WTC11 (cell line): Measurements from ENCODE around the gene MAN2B2. TPM values are rescaled to one million over a fixed set of nuclear protein-coding genes. Genes with fewer than 3 reads are reported as not detected.

Experiments used
- ATAC-seq: fragments of 200-7000 bp; cut with Tn5 transposase; 2 replicates; pipeline ENCODE4 v1.10.0; 2021; ENCODE audit warnings: mild to moderate bottlenecking, moderate library complexity
- CTCF ChIA-PET: fragments of 300-600 bp; sonication (Branson Sonifier 250); formaldehyde crosslinking; loops from one replicate; lab custom pipeline; 2021; ENCODE audit warnings: antibody characterized with exemption; lab: Charles Lee
- POLR2A ChIA-PET: fragments of 350-600 bp; sonication (Branson Sonifier 250); formaldehyde crosslinking; loops from one replicate; lab custom pipeline; 2021; ENCODE audit warnings: antibody characterized with exemption; lab: Charles Lee
- DNase-seq: peaks from one replicate; pipeline ENCODE4 v3.0.0; 2021; ENCODE audit warnings: low spot score
- H3K27ac Mint-ChIP-seq: 2 replicates; pipeline ENCODE4 v1.8.0; 2021; ENCODE audit warnings: mixed read lengths
- H3K27me3 Mint-ChIP-seq: 2 replicates; pipeline ENCODE4 v1.8.0; 2021; ENCODE audit warnings: low read depth, mild to moderate bottlenecking, moderate library complexity, mixed read lengths
- H3K36me3 Mint-ChIP-seq: 2 replicates; pipeline ENCODE4 v1.8.0; 2021; ENCODE audit warnings: mixed read lengths
- H3K4me1 Mint-ChIP-seq: 2 replicates; pipeline ENCODE4 v1.8.0; 2022; ENCODE audit warnings: mixed read lengths
- H3K4me3 Mint-ChIP-seq: 2 replicates; pipeline ENCODE4 v1.8.0; 2021; ENCODE audit warnings: mild to moderate bottlenecking, moderate library complexity, mixed read lengths
- H3K9me3 Mint-ChIP-seq: 2 replicates; pipeline ENCODE4 v1.8.0; 2021; ENCODE audit warnings: mixed read lengths
- AR ChIP-seq: fragments of 250-450 bp; sonication (Bioruptor Pico); IDR thresholded peaks from 2 replicates; pipeline ENCODE4 v1.9.0; 2021; ENCODE audit warnings: mild to moderate bottlenecking
- CREB1 ChIP-seq: sonication (generic); formaldehyde crosslinking; IDR thresholded peaks from 2 replicates; pipeline ENCODE4 v1.8.0; 2023; ENCODE audit warnings: mild to moderate bottlenecking, missing genetic modification reagents
- FOXP4 ChIP-seq: sonication (generic); formaldehyde crosslinking; IDR thresholded peaks from 2 replicates; pipeline ENCODE4 v1.8.0; 2022; ENCODE audit warnings: mild to moderate bottlenecking, missing genetic modification reagents
- GTF2I ChIP-seq: fragments of 250-450 bp; sonication (Bioruptor Pico); conservative IDR thresholded peaks from 2 replicates; pipeline ENCODE4 v1.4.0; 2021; ENCODE audit warnings: mild to moderate bottlenecking
- HMGXB4 ChIP-seq: sonication (generic); formaldehyde crosslinking; IDR thresholded peaks from 2 replicates; pipeline ENCODE4 v1.8.1; 2023; ENCODE audit warnings: mild to moderate bottlenecking, moderate library complexity, missing genetic modification reagents
- IRF2 ChIP-seq: sonication (generic); formaldehyde crosslinking; IDR thresholded peaks from 2 replicates; pipeline ENCODE4 v1.8.0; 2022; ENCODE audit warnings: low read depth, missing genetic modification reagents, borderline replicate concordance
- NFYB ChIP-seq: sonication (generic); formaldehyde crosslinking; conservative IDR thresholded peaks from 2 replicates; pipeline ENCODE4 v1.8.0; 2022; ENCODE audit warnings: low read depth, missing genetic modification reagents
- NR1H2 ChIP-seq: sonication (generic); formaldehyde crosslinking; IDR thresholded peaks from 2 replicates; pipeline ENCODE4 v1.9.0; 2021; ENCODE audit warnings: mild to moderate bottlenecking, moderate library complexity, missing genetic modification reagents
- PRDM15 ChIP-seq: sonication (generic); formaldehyde crosslinking; IDR thresholded peaks from 2 replicates; pipeline ENCODE4 v1.8.0; 2022; ENCODE audit warnings: missing genetic modification reagents
- SOX15 ChIP-seq: fragments of 250-450 bp; sonication (Bioruptor Pico); IDR thresholded peaks from 2 replicates; pipeline ENCODE4 v1.9.0; 2021; ENCODE audit warnings: mild to moderate bottlenecking
- SP1 ChIP-seq: sonication (generic); formaldehyde crosslinking; conservative IDR thresholded peaks from 2 replicates; pipeline ENCODE4 v1.8.1; 2022; ENCODE audit warnings: missing genetic modification reagents
- TEAD4 ChIP-seq: sonication (generic); formaldehyde crosslinking; IDR thresholded peaks from 2 replicates; pipeline ENCODE4 v1.8.0; 2022; ENCODE audit warnings: mild to moderate bottlenecking, missing genetic modification reagents
- ZNF232 ChIP-seq: sonication (generic); formaldehyde crosslinking; IDR thresholded peaks from 2 replicates; pipeline ENCODE4 v1.8.0; 2022; ENCODE audit warnings: mild to moderate bottlenecking, missing genetic modification reagents
- ZNF263 ChIP-seq: sonication (generic); formaldehyde crosslinking; IDR thresholded peaks from 2 replicates; pipeline ENCODE4 v1.8.1; 2022; ENCODE audit warnings: low read depth, mild to moderate bottlenecking, moderate library complexity, missing genetic modification reagents
- total RNA-seq: library from RNA; stranded (reverse); gene quantifications from 3 replicates; pipeline ENCODE4 v1.2.3, GENCODE V29; 2021
- TF ChIP-seq, protein P1 (sequence below): sonication (generic); formaldehyde crosslinking; IDR thresholded peaks from 2 replicates; pipeline ENCODE4 v1.8.0; 2022; ENCODE audit warnings: mild to moderate bottlenecking, missing genetic modification reagents
- TF ChIP-seq, protein P2 (sequence below): sonication (generic); formaldehyde crosslinking; IDR thresholded peaks from 2 replicates; pipeline ENCODE4 v1.8.0; 2023; ENCODE audit warnings: missing genetic modification reagents, mild to moderate bottlenecking, borderline replicate concordance
- TF ChIP-seq, protein P3 (sequence below): sonication (generic); formaldehyde crosslinking; IDR thresholded peaks from 2 replicates; pipeline ENCODE4 v1.8.1; 2022; ENCODE audit warnings: missing genetic modification reagents, borderline replicate concordance
- TF ChIP-seq, protein P4 (sequence below): fragments of 250-450 bp; sonication (Bioruptor Pico); IDR thresholded peaks from 2 replicates; pipeline ENCODE4 v1.9.0; 2021; ENCODE audit warnings: moderate library complexity, mild to moderate bottlenecking, inconsistent platforms, borderline replicate concordance

Gene MAN2B2
- total RNA-seq, 1 experiment from 2014 or later, result 6.3 TPM

DNA sequence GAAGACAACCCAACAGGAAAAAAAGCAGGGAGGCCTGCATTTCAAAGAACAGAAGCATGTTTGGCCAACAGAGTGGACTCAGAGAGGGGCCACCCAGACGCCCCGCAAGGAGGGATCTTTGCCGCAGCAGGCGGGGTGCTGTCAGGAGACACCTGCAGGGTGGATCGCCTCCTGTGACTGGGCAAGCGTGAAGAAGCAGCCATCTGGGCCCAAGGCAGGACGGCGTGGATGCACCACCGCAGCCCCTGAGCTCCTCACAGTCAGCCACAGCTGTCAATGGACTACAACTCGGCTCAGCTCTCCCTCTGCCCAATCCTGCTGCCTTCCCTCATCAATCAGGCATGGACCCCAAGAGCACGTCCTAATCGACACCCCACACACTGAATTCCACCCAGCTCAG lies 32.0 kb upstream of the MAN2B2 start (continued):
- no peak for TF ChIP-seq PRDM15 (CRISPR knock-in tag)
- no peak for TF ChIP-seq NFYB (CRISPR knock-in tag)

DNA sequence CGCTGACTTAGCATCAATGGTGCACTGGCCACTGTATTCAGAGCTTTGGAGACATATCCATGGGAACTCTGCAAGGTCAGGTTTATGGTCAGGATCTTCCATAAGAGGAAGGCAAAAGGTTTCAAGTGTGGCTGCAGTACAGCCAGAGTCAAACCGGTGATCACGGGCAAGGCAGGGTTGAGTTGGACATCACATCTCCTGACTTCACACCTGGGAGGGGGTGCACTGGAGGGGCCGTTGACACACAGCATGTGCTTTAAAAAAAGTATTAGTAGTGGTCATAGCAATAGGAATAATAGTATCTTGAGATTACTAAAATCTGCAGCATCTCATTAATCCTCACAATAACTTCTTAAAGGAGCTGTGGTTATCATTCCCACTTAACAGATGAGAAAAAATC lies 28.9 kb upstream of the MAN2B2 start:
- ATAC-seq, result no peak
- H3K27ac Mint-ChIP-seq, result no peak overlapping the region
- peaks cover 3% of the 10 kb centered on the region for H3K27me3 Mint-ChIP-seq

More for the DNA sequence above, 28.9 kb upstream of the MAN2B2 start:
- TF ChIP-seq, protein P1, sequence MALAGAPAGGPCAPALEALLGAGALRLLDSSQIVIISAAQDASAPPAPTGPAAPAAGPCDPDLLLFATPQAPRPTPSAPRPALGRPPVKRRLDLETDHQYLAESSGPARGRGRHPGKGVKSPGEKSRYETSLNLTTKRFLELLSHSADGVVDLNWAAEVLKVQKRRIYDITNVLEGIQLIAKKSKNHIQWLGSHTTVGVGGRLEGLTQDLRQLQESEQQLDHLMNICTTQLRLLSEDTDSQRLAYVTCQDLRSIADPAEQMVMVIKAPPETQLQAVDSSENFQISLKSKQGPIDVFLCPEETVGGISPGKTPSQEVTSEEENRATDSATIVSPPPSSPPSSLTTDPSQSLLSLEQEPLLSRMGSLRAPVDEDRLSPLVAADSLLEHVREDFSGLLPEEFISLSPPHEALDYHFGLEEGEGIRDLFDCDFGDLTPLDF, result no peak
- TF ChIP-seq, protein P2, sequence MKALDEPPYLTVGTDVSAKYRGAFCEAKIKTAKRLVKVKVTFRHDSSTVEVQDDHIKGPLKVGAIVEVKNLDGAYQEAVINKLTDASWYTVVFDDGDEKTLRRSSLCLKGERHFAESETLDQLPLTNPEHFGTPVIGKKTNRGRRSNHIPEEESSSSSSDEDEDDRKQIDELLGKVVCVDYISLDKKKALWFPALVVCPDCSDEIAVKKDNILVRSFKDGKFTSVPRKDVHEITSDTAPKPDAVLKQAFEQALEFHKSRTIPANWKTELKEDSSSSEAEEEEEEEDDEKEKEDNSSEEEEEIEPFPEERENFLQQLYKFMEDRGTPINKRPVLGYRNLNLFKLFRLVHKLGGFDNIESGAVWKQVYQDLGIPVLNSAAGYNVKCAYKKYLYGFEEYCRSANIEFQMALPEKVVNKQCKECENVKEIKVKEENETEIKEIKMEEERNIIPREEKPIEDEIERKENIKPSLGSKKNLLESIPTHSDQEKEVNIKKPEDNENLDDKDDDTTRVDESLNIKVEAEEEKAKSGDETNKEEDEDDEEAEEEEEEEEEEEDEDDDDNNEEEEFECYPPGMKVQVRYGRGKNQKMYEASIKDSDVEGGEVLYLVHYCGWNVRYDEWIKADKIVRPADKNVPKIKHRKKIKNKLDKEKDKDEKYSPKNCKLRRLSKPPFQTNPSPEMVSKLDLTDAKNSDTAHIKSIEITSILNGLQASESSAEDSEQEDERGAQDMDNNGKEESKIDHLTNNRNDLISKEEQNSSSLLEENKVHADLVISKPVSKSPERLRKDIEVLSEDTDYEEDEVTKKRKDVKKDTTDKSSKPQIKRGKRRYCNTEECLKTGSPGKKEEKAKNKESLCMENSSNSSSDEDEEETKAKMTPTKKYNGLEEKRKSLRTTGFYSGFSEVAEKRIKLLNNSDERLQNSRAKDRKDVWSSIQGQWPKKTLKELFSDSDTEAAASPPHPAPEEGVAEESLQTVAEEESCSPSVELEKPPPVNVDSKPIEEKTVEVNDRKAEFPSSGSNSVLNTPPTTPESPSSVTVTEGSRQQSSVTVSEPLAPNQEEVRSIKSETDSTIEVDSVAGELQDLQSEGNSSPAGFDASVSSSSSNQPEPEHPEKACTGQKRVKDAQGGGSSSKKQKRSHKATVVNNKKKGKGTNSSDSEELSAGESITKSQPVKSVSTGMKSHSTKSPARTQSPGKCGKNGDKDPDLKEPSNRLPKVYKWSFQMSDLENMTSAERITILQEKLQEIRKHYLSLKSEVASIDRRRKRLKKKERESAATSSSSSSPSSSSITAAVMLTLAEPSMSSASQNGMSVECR (CRISPR knock-in tag), result no peak
- TF ChIP-seq IRF2 (no peak), ZNF263 (CRISPR knock-in tag) (no peak), ZNF232 (CRISPR knock-in tag) (no peak), SP1 (CRISPR knock-in tag) (no peak), CREB1 (no peak), AR (CRISPR knock-in tag) (no peak), SOX15 (CRISPR knock-in tag) (no peak), HMGXB4 (no peak), GTF2I (no peak), FOXP4 (CRISPR knock-in tag) (no peak), TEAD4 (CRISPR knock-in tag) (no peak), NR1H2 (CRISPR knock-in tag) (no peak)
- TF ChIP-seq, protein P3, sequence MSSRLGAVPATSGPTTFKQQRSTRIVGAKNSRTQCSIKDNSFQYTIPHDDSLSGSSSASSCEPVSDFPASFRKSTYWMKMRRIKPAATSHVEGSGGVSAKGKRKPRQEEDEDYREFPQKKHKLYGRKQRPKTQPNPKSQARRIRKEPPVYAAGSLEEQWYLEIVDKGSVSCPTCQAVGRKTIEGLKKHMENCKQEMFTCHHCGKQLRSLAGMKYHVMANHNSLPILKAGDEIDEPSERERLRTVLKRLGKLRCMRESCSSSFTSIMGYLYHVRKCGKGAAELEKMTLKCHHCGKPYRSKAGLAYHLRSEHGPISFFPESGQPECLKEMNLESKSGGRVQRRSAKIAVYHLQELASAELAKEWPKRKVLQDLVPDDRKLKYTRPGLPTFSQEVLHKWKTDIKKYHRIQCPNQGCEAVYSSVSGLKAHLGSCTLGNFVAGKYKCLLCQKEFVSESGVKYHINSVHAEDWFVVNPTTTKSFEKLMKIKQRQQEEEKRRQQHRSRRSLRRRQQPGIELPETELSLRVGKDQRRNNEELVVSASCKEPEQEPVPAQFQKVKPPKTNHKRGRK (CRISPR knock-in tag), result no peak
- TF ChIP-seq, protein P4, sequence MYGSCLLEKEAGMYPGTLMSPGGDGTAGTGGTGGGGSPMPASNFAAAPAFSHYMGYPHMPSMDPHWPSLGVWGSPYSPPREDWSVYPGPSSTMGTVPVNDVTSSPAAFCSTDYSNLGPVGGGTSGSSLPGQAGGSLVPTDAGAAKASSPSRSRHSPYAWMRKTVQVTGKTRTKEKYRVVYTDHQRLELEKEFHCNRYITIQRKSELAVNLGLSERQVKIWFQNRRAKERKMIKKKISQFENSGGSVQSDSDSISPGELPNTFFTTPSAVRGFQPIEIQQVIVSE (CRISPR knock-in tag), result no peak
- Mint-ChIP-seq H3K36me3 (no peaks in the 10 kb centered on the region), H3K4me1 (no peaks in the 10 kb centered on the region), H3K9me3 (no peaks in the 10 kb centered on the region; the same call in 1 of the 2 replicates), H3K4me3 (no peak overlapping the region)
- ChIA-PET POLR2A (no interaction called here), CTCF (interaction anchor here (0.6 to 4.7 kb wide), 59 partner anchors 8 to 654 kb away, joined by 3 to 42 read pairs (median 4); partner anchors contain the start of genes MAN2B2 and PPP2R2C)
- no peak for DNase-seq
